Gastrocnemius medialis (tissue), 4 donors: ENCODE results near the gene STARD3.

Source experiments
- POLR2A ChIP-seq, 2 donors: fragments of 450-650 bp; IDR thresholded peaks; one replicate each; pipeline ENCODE4 v1.6.1; 2017; ENCODE audit warnings: antibody characterized with exemption in 2 of 2, mild to moderate bottlenecking in 2 of 2, moderate library complexity in 2 of 2
- TF ChIP-seq, protein P1 (sequence below), 5 experiments: fragments of 450-650 bp in 3 of 5; fragments of 200-600 bp in 2 of 5; sonication (generic) in 2 of 5; IDR thresholded peaks in 4 of 5; conservative IDR thresholded peaks in 1 of 5; 1 replicate in 4 of 5; 2 replicates in 1 of 5; pipeline ENCODE4 v1.5.1; 2016 to 2019; ENCODE audit warnings: antibody characterized with exemption in 5 of 5, mild to moderate bottlenecking in 3 of 5, moderate library complexity in 3 of 5

DNA sequence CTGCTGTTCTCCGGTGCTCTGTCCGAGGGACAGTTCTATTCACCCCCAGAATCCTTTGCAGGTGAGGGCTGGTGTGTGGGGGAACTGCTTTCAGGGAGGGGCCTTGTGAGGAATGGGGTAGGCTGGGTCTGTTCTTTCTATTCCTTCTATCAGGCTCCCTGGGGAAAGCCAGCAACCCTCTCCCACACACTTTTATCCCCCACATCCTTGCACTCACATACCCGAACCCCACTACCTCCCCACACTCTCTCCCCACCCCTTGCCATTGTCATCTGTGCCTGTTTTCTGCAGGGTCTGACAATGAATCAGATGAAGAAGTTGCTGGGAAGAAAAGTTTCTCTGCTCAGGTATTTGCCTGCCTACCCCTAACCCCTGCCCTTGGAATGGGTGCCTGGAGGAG, 21.8 kb downstream of the STARD3 start:
- TF ChIP-seq, protein P1, sequence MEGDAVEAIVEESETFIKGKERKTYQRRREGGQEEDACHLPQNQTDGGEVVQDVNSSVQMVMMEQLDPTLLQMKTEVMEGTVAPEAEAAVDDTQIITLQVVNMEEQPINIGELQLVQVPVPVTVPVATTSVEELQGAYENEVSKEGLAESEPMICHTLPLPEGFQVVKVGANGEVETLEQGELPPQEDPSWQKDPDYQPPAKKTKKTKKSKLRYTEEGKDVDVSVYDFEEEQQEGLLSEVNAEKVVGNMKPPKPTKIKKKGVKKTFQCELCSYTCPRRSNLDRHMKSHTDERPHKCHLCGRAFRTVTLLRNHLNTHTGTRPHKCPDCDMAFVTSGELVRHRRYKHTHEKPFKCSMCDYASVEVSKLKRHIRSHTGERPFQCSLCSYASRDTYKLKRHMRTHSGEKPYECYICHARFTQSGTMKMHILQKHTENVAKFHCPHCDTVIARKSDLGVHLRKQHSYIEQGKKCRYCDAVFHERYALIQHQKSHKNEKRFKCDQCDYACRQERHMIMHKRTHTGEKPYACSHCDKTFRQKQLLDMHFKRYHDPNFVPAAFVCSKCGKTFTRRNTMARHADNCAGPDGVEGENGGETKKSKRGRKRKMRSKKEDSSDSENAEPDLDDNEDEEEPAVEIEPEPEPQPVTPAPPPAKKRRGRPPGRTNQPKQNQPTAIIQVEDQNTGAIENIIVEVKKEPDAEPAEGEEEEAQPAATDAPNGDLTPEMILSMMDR (IDR thresholded peaks at IDR 0.05 in 4 of 5, conservative IDR thresholded peaks at IDR 0.05 in 1 of 5), result no peak
- no peak for TF ChIP-seq POLR2A (IDR thresholded peaks at IDR 0.05)
